Trophoblast cell (in vitro differentiated cells and primary cell): ENCODE measurements around the gene BMP8A.

Experiments
- DNase-seq, 2 donors: peaks; one replicate each; pipeline ENCODE4 v3.0.0-alpha.2; 2016
- H2AFZ ChIP-seq: 2 replicates; pipeline ENCODE4 v1.6.1; 2013; ENCODE audit warnings: low read length, moderate library complexity, mild to moderate bottlenecking; ENCODE audit not compliant: insufficient read depth, poor library complexity
- H2AK5ac ChIP-seq: 2 replicates; pipeline ENCODE4 v1.6.1; 2013; ENCODE audit warnings: mild to moderate bottlenecking, low read length
- H2BK120ac ChIP-seq: 2 replicates; pipeline ENCODE4 v1.6.1; 2013; ENCODE audit warnings: low read length, mild to moderate bottlenecking, moderate library complexity; ENCODE audit not compliant: insufficient read depth, poor library complexity
- H2BK12ac ChIP-seq: 2 replicates; pipeline ENCODE4 v1.6.1; 2013; ENCODE audit warnings: mild to moderate bottlenecking, low read length, moderate library complexity
- H2BK5ac ChIP-seq: 2 replicates; pipeline ENCODE4 v1.6.1; 2013; ENCODE audit warnings: low read length, low read depth, moderate library complexity, mild to moderate bottlenecking; ENCODE audit not compliant: poor library complexity
- H3K14ac ChIP-seq: 2 replicates; pipeline ENCODE4 v1.6.1; 2013; ENCODE audit warnings: mild to moderate bottlenecking, low read length
- H3K18ac ChIP-seq: 2 replicates; pipeline ENCODE4 v1.6.1; 2013; ENCODE audit warnings: mild to moderate bottlenecking, low read length
- H3K23ac ChIP-seq: 2 replicates; pipeline ENCODE4 v1.6.1; 2013; ENCODE audit warnings: low read length
- H3K27ac ChIP-seq: 2 replicates; pipeline ENCODE4 v1.5.1; 2013; ENCODE audit warnings: low read depth, mild to moderate bottlenecking, inconsistent platforms, low read length, moderate library complexity
- H3K27me3 ChIP-seq: 2 replicates; pipeline ENCODE4 v1.6.1; 2013; ENCODE audit warnings: inconsistent platforms, mild to moderate bottlenecking, low read length, moderate library complexity; ENCODE audit not compliant: insufficient read depth
- H3K36me3 ChIP-seq, 2 experiments: 1 replicate in 1 of 2; 2 replicates in 1 of 2; pipeline ENCODE4 v1.6.1; 2013; ENCODE audit warnings: low read length in 2 of 2, mild to moderate bottlenecking in 2 of 2, moderate library complexity in 1 of 2; ENCODE audit not compliant: insufficient read depth in 2 of 2, control insufficient read depth in 1 of 2
- H3K4ac ChIP-seq: 2 replicates; pipeline ENCODE4 v1.6.1; 2013; ENCODE audit warnings: low read depth, mild to moderate bottlenecking, low read length, moderate library complexity
- H3K4me1 ChIP-seq, 2 experiments: 1 replicate in 1 of 2; 2 replicates in 1 of 2; pipeline ENCODE4 v1.6.1; 2013; ENCODE audit warnings: low read length in 2 of 2, mild to moderate bottlenecking in 2 of 2, moderate library complexity in 1 of 2; ENCODE audit not compliant: insufficient read depth in 2 of 2, control insufficient read depth in 1 of 2
- H3K4me2 ChIP-seq: 2 replicates; pipeline ENCODE4 v1.6.1; 2013; ENCODE audit warnings: inconsistent platforms, mild to moderate bottlenecking, low read length, moderate library complexity
- H3K4me3 ChIP-seq: 2 replicates; pipeline ENCODE4 v1.5.1; 2013; ENCODE audit warnings: mild to moderate bottlenecking, low read depth, low read length, inconsistent platforms
- H3K79me1 ChIP-seq: one replicate; pipeline ENCODE4 v1.6.1; 2013; ENCODE audit warnings: low read length
- H3K79me2 ChIP-seq: 2 replicates; pipeline ENCODE4 v1.6.1; 2013; ENCODE audit warnings: low read length, mild to moderate bottlenecking; ENCODE audit not compliant: control insufficient read depth, insufficient read depth, poor library complexity
- H3K9ac ChIP-seq: 2 replicates; pipeline ENCODE4 v1.6.1; 2013; ENCODE audit warnings: mild to moderate bottlenecking, low read length
- H3K9me3 ChIP-seq: 2 replicates; pipeline ENCODE4 v1.6.1; 2013; ENCODE audit warnings: low read depth, mild to moderate bottlenecking, control low read depth, inconsistent platforms, low read length; ENCODE audit not compliant: insufficient read depth
- H4K12ac ChIP-seq: 2 replicates; pipeline ENCODE4 v1.6.1; 2013; ENCODE audit warnings: low read depth, mild to moderate bottlenecking, low read length, moderate library complexity
- H4K8ac ChIP-seq: 2 replicates; pipeline ENCODE4 v1.6.1; 2013; ENCODE audit warnings: low read depth, mild to moderate bottlenecking, low read length, moderate library complexity
- H4K91ac ChIP-seq: one replicate; pipeline ENCODE4 v1.6.1; 2013; ENCODE audit warnings: low read depth, mild to moderate bottlenecking, low read length, moderate library complexity
- WGBS: extraction: QIAGEN DNeasy Blood & Tissue Kit; methylation state at CpG from one replicate; pipeline ENCODE4 v1.1.7; 2013; ENCODE audit warnings: missing lambda C conversion rate; ENCODE audit not compliant: insufficient read length, insufficient coverage; ENCODE audit errors: extremely low coverage; 5-methylcytosine and 5-hydroxymethylcytosine counted together

The BMP8A gene

DNA sequence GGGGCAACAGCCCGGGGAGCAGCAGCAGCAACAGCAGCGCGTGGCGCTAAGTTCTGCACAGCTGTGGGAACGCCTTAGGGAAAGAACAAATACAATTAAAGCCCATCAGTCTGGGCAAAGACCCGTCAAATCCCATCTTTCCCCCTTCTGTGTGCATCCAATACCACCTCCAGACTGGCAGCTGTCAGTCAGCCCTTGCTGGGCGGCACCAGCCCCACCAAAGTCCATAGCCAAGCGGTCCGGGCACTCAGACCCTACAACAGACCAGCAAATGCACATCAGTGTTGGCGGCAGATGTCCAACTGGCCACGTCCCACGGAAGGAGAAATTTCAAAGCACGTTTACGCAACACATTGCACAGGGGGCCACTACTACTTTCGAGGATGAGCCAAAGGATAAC is 72.2 kb downstream of the BMP8A start:
- Histone ChIP-seq H2BK12ac (no peak overlapping the region), H4K12ac (no peak overlapping the region), H4K8ac (no peak overlapping the region), H3K27me3 (no peaks in the 10 kb centered on the region), H3K9ac (no peak overlapping the region), H3K23ac (no peak overlapping the region), H3K79me1 (peaks cover 3% of the 10 kb centered on the region), H3K4me3 (no peak overlapping the region), H3K79me2 (no peaks in the 10 kb centered on the region), H3K4me2 (no peak overlapping the region), H4K91ac (no peak overlapping the region), H2AFZ (no peak overlapping the region), H3K14ac (no peak overlapping the region), H3K9me3 (peaks cover 2% of the 10 kb centered on the region), H3K27ac (no peak overlapping the region), H3K18ac (no peak overlapping the region), H3K4me1 (no peaks in the 10 kb centered on the region), H3K4ac (no peak overlapping the region), H3K36me3 (peaks cover 54 to 74% of the 10 kb centered on the region in 2 experiments), H2BK120ac (no peak overlapping the region), H2BK5ac (no peak overlapping the region), H2AK5ac (no peak overlapping the region)
- no peak for DNase-seq
- no CpG with 5 or more reads among the region's 15 CpGs for WGBS

GRCh38 chr1:39564340-39564739 is 72.9 kb downstream of the BMP8A start:
- no peaks in the 10 kb centered on the region for H3K27me3 ChIP-seq
- H2BK5ac ChIP-seq: no peak overlapping the region
- no CpG with 5 or more reads among the region's 7 CpGs for WGBS
- H3K79me1 ChIP-seq: peaks cover under 1% of the 10 kb centered on the region
- H4K91ac ChIP-seq: no peak overlapping the region
- H3K4me1 ChIP-seq: no peaks in the 10 kb centered on the region
- peaks cover 49 to 73% of the 10 kb centered on the region in 2 experiments for H3K36me3 ChIP-seq
- H3K4me2 ChIP-seq: no peak overlapping the region
- H2AK5ac ChIP-seq: no peak overlapping the region
- H2AFZ ChIP-seq: no peak overlapping the region
- no peak overlapping the region for H3K4ac ChIP-seq
- H4K8ac ChIP-seq: no peak overlapping the region
- no peak overlapping the region for H4K12ac ChIP-seq
- H2BK120ac ChIP-seq: no peak overlapping the region
- no peak for DNase-seq
- no peak overlapping the region for H3K9ac ChIP-seq
- H3K9me3 ChIP-seq: peaks cover 2% of the 10 kb centered on the region
- H3K27ac ChIP-seq: no peak overlapping the region
- no peak overlapping the region for H2BK12ac ChIP-seq
- no peak overlapping the region for H3K4me3 ChIP-seq
- no peak overlapping the region for H3K23ac ChIP-seq
- H3K79me2 ChIP-seq: no peaks in the 10 kb centered on the region
- H3K18ac ChIP-seq: no peak overlapping the region
- no peak overlapping the region for H3K14ac ChIP-seq

DNA sequence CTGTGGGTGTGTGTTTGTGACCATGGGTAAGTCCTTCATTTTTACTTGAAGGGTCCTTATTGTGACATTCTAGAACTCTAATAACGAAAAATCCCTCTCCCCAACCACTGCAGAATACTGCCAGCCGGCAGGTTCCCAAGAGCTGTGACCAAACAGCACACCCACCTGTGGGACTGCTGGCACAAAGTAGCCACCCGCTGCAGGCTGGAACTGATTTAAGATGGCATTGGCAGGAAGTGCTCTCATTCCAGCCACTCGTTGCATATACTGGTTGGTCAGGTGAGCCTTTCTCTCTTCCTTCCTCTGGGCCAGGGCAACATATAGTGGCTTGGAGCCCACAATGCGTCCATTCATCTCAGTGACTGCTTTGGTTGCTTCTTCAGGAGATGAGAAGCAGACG is 73.5 kb downstream of the BMP8A start:
- Histone ChIP-seq H3K14ac (no peak overlapping the region), H3K9ac (no peak overlapping the region), H3K4me3 (no peak overlapping the region), H3K36me3 (peaks cover 45 to 78% of the 10 kb centered on the region in 2 experiments), H2BK120ac (no peak overlapping the region), H2BK12ac (no peak overlapping the region), H3K27me3 (no peaks in the 10 kb centered on the region), H4K8ac (no peak overlapping the region), H3K79me1 (no peaks in the 10 kb centered on the region), H3K27ac (no peak overlapping the region), H3K9me3 (peaks cover 2% of the 10 kb centered on the region), H3K79me2 (no peaks in the 10 kb centered on the region), H4K12ac (no peak overlapping the region), H3K23ac (no peak overlapping the region), H2BK5ac (no peak overlapping the region), H4K91ac (no peak overlapping the region), H3K4ac (no peak overlapping the region), H3K18ac (no peak overlapping the region), H3K4me2 (no peak overlapping the region), H2AK5ac (no peak overlapping the region), H3K4me1 (no peaks in the 10 kb centered on the region), H2AFZ (no peak overlapping the region)
- WGBS: no CpG with 5 or more reads among the region's 6 CpGs
- no peak for DNase-seq

DNA sequence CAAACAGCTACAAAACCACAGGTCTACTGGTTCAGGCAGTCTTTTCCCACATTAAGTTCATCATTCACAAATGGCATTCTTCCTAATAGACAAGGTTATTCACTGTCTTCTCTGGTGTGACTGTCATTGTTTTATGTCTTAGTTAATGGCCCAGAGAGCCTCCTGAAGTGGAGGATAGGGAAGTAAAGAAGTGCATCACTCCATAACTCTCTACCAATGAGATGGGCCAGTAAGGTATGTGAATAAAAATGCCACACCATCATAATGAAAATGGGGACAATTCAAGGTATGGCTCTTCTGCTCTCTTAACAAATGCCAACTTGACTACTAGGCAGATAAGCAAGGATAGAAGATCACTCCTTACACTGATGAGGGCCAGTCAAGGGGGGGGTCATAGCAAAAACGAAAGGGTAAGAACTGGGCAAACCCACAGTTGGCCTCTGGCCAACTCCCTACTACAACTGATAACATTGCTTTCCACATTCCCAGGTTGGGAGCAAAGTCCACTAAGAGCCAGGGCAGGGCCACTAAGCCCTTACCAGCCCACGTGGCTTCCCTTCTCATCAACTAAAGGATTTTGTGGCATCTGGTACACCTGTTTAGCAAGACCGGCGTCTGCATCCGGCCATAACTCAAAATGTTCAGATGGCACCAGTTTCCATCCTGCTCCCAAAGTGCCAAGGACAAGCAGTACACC is 75.2 kb downstream of the BMP8A start:
- peaks cover 49 to 81% of the 10 kb centered on the region in 2 experiments for H3K36me3 ChIP-seq
- H3K79me2 ChIP-seq: no peaks in the 10 kb centered on the region
- no peak overlapping the region for H4K91ac ChIP-seq
- no CpG with 5 or more reads among the region's 5 CpGs for WGBS
- no peak overlapping the region for H3K4ac ChIP-seq
- H3K18ac ChIP-seq: no peak overlapping the region
- H3K9ac ChIP-seq: no peak overlapping the region
- no peak overlapping the region for H2BK120ac ChIP-seq
- H3K9me3 ChIP-seq: no peaks in the 10 kb centered on the region
- H3K4me1 ChIP-seq: no peaks in the 10 kb centered on the region
- no peak overlapping the region for H3K14ac ChIP-seq
- H2BK5ac ChIP-seq: no peak overlapping the region
- H2BK12ac ChIP-seq: no peak overlapping the region
- no peak for DNase-seq
- H3K27ac ChIP-seq: no peak overlapping the region
- no peak overlapping the region for H4K12ac ChIP-seq
- H2AFZ ChIP-seq: no peak overlapping the region
- no peak overlapping the region for H2AK5ac ChIP-seq
- no peaks in the 10 kb centered on the region for H3K27me3 ChIP-seq
- H4K8ac ChIP-seq: no peak overlapping the region
- H3K23ac ChIP-seq: no peak overlapping the region
- no peak overlapping the region for H3K4me2 ChIP-seq
- H3K79me1 ChIP-seq: no peaks in the 10 kb centered on the region
- H3K4me3 ChIP-seq: no peak overlapping the region
